ENCODE data around the gene KIF3B.

The KIF3B gene

DNA sequence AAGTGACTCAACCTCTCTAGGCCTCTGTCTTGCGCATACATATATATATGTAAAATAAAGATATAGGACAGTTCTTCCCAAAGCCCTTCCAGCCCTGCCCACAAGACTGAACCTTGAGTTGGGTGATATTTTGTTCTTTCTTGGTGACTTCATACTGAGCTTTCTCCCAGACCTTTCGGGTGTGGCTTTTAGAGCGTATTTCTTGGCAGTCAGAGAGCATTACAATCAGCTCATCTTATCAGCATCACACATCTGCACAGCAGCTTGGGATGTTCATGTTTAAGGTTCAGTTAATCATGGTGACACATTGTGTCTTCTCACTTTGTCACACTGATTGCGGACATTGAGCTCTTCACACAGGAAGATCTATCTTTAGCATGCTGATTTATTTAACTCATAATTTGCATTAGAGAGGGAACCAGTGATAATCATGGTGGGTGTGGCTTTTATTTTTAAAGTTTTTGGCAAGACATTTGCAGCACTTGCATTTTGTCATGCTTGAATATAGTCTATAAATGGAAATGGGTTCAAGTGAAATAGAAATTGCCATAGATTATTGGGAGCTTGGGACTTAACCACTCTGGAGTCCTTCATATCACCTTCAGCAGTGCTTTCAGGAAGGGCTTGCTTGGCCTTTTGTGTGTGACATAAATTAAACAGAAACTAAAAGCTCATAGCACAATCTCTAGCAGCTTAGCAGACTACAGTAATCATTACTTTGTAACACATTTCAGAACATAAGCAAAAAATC, 8.3 kb downstream of the KIF3B start:
- TF ChIP-seq CEBPB (IDR thresholded peaks at IDR 0.05), result no peak
- TF ChIP-seq CREB1 (IDR thresholded peaks at IDR 0.05; ENCODE audit: low read depth), result no peak
- TF ChIP-seq FOXM1 (IDR thresholded peaks at IDR 0.05; ENCODE audit: borderline replicate concordance, low read depth), result no peak
- no peak for TF ChIP-seq TAF1 (IDR thresholded peaks at IDR 0.05; ENCODE audit: low read depth)
- no peak for TF ChIP-seq TEAD4 (IDR thresholded peaks at IDR 0.05)
- no peak for TF ChIP-seq YY1 (IDR thresholded peaks at IDR 0.05; ENCODE audit: low read depth)
- TF ChIP-seq TCF12 (IDR thresholded peaks at IDR 0.05; ENCODE audit: low read depth), result no peak
- TF ChIP-seq EP300 (IDR thresholded peaks at IDR 0.05; ENCODE audit: borderline replicate concordance), result no peak
- TF ChIP-seq, protein P1, sequence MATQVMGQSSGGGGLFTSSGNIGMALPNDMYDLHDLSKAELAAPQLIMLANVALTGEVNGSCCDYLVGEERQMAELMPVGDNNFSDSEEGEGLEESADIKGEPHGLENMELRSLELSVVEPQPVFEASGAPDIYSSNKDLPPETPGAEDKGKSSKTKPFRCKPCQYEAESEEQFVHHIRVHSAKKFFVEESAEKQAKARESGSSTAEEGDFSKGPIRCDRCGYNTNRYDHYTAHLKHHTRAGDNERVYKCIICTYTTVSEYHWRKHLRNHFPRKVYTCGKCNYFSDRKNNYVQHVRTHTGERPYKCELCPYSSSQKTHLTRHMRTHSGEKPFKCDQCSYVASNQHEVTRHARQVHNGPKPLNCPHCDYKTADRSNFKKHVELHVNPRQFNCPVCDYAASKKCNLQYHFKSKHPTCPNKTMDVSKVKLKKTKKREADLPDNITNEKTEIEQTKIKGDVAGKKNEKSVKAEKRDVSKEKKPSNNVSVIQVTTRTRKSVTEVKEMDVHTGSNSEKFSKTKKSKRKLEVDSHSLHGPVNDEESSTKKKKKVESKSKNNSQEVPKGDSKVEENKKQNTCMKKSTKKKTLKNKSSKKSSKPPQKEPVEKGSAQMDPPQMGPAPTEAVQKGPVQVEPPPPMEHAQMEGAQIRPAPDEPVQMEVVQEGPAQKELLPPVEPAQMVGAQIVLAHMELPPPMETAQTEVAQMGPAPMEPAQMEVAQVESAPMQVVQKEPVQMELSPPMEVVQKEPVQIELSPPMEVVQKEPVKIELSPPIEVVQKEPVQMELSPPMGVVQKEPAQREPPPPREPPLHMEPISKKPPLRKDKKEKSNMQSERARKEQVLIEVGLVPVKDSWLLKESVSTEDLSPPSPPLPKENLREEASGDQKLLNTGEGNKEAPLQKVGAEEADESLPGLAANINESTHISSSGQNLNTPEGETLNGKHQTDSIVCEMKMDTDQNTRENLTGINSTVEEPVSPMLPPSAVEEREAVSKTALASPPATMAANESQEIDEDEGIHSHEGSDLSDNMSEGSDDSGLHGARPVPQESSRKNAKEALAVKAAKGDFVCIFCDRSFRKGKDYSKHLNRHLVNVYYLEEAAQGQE (IDR thresholded peaks at IDR 0.05; ENCODE audit: low read depth), result no peak

- TF ChIP-seq YY1 (IDR thresholded peaks at IDR 0.05; ENCODE audit: low read depth) (no peak), TCF12 (IDR thresholded peaks at IDR 0.05; ENCODE audit: low read depth) (no peak), MAX (IDR thresholded peaks at IDR 0.05) (no peak), TAF1 (IDR thresholded peaks at IDR 0.05; ENCODE audit: low read depth) (no peak), CREB1 (IDR thresholded peaks at IDR 0.05; ENCODE audit: low read depth) (no peak), EP300 (IDR thresholded peaks at IDR 0.05; ENCODE audit: borderline replicate concordance) (no peak), CEBPB (IDR thresholded peaks at IDR 0.05) (no peak), TEAD4 (IDR thresholded peaks at IDR 0.05) (no peak), ZBTB7A (IDR thresholded peaks at IDR 0.05; ENCODE audit: low read depth) (no peak), NFIC (IDR thresholded peaks at IDR 0.05) (no peak), FOXM1 (IDR thresholded peaks at IDR 0.05; ENCODE audit: borderline replicate concordance, low read depth) (no peak), EGR1 (IDR thresholded peaks at IDR 0.05) (no peak), RAD21 (IDR thresholded peaks at IDR 0.05; ENCODE audit: low read depth) (no peak)
- TF ChIP-seq, protein P2, sequence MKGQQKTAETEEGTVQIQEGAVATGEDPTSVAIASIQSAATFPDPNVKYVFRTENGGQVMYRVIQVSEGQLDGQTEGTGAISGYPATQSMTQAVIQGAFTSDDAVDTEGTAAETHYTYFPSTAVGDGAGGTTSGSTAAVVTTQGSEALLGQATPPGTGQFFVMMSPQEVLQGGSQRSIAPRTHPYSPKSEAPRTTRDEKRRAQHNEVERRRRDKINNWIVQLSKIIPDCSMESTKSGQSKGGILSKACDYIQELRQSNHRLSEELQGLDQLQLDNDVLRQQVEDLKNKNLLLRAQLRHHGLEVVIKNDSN (IDR thresholded peaks at IDR 0.05), result no peak
- TF ChIP-seq, protein P1 (IDR thresholded peaks at IDR 0.05; ENCODE audit: low read depth), result no peak
These were observed 9.8 kb downstream of the KIF3B start for GRCh38 chr20:32287231-32287638.

- TF ChIP-seq NFIC (IDR thresholded peaks at IDR 0.05) (no peak), EP300 (IDR thresholded peaks at IDR 0.05; ENCODE audit: borderline replicate concordance) (no peak), FOXM1 (IDR thresholded peaks at IDR 0.05; ENCODE audit: borderline replicate concordance, low read depth) (no peak), ZBTB7A (IDR thresholded peaks at IDR 0.05; ENCODE audit: low read depth) (no peak), TEAD4 (IDR thresholded peaks at IDR 0.05) (no peak), RAD21 (IDR thresholded peaks at IDR 0.05; ENCODE audit: low read depth) (no peak), CREB1 (IDR thresholded peaks at IDR 0.05; ENCODE audit: low read depth) (no peak), CEBPB (IDR thresholded peaks at IDR 0.05) (no peak), EGR1 (IDR thresholded peaks at IDR 0.05) (no peak), TCF12 (IDR thresholded peaks at IDR 0.05; ENCODE audit: low read depth) (no peak), MAX (IDR thresholded peaks at IDR 0.05) (no peak), TAF1 (IDR thresholded peaks at IDR 0.05; ENCODE audit: low read depth) (no peak), YY1 (IDR thresholded peaks at IDR 0.05; ENCODE audit: low read depth) (no peak)
- TF ChIP-seq, protein P2 (IDR thresholded peaks at IDR 0.05), result no peak
- TF ChIP-seq, protein P1 (IDR thresholded peaks at IDR 0.05; ENCODE audit: low read depth), result no peak
These were observed 10.9 kb downstream of the KIF3B start for GRCh38 chr20:32288225-32288849.
